T-helper 2 cell treated with Interferon-gamma antibody and Interleukin-4, amounts not matched to agents 100 ng/mL and 5 ng/mL, for 36 hours (primary cell): ENCODE measurements around the gene MAEA. TPM values are rescaled to one million over a fixed set of nuclear protein-coding genes. Genes with fewer than 3 reads are reported as not detected.

Experiments
- intact Hi-C: fragments of 100-400 bp; cut with micrococcal nuclease; formaldehyde crosslinking; loops from one replicate; pipeline ENCODE4 v1.15.1; 2023
- total RNA-seq: library from RNA; stranded (reverse); gene quantifications from 2 replicates; pipeline ENCODE4 v1.2.3, GENCODE V29; 2022

The MAEA gene
- 62.1 and 62.9 TPM in 2 replicates for total RNA-seq

- intact Hi-C loops = loop anchor here (1.0 to 5.0 kb wide), 7 partner anchors 22 to 507 kb away; partner anchors contain the start of genes GAK and TMEM175
These were observed at the start of gene MAEA for GRCh38 chr4:1289207-1290164. MAEA (plus strand) TSS chr4:1289891; CDS start chr4:1289914, 23 bp downstream.

DNA sequence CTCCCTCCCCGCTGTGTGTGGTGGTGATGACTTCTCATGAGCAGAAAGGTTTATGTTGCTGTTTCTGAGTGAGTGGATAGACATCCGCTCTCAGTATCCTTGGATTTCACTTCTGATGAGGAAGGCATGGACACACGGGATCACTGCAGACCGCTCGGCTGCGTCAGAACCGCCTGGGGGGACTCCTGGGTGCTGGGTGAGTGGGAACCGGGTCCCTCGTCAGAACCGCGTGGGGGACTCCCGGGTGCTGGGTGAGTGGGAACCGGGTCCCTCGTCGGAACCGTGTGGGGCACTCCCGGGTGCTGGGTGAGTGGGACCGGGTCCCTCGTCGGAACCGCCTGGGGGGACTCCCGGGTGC lies 49.8 kb upstream of the MAEA start:
- intact Hi-C loops = no loop called here

GRCh38 chr4:1240721-1241465 lies 48.8 kb upstream of the MAEA start:
- intact Hi-C loops = no loop called here

DNA sequence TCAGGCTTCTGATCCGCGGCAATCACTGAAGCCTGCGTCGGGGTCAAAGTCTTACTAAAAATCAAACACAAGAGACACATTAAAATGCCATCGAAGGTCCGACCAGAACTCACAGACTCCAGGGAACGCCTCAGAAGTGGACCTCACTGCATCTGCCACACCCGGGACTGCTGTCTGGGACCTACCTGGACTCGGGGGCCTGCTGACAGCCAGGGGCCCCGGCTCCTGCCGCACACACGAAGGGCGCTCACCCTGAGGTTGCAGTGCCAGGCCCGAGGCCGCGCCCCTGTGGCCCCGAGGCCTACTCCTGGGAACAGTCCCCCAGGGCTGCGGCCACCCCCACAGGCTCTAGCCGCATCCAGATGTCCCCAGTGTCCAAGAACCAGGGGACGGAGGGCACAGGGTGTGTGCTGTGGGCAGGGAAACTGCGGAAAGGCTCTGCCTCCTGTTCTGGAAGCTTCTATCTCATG lies 48.2 kb upstream of the MAEA start:
- intact Hi-C loops = no loop called here

DNA sequence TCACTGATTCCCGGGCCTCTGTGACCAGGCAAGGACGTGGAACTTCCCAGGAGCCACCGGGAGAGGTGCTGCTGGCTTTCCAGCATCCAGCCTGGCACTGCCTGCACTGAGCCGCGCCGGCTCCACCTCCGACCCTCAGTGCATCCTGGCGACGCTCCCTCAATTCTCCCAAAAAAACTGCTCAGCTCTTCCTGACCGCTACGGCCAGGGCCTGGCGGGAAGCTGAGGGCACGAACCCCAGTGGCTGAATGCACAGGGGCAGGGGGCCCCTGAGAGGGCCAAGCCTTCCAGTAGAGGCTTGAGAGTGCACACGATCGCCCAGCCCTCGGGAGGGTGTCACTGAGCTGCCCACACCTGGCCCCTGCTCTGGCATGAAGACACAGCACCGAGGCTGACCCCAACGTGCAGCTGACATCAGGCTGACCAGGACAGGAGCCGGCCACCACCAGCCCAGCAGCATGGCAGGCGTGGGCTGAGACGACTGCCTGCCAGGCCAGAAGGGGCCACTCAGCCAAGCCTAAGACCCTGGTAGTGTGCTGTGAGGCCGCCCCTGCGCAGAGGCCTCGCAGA lies 47.7 kb upstream of the MAEA start:
- intact Hi-C loops = no loop called here

GRCh38 chr4:1242506-1243450 lies 46.9 kb upstream of the MAEA start:
- intact Hi-C loops = no loop called here

DNA sequence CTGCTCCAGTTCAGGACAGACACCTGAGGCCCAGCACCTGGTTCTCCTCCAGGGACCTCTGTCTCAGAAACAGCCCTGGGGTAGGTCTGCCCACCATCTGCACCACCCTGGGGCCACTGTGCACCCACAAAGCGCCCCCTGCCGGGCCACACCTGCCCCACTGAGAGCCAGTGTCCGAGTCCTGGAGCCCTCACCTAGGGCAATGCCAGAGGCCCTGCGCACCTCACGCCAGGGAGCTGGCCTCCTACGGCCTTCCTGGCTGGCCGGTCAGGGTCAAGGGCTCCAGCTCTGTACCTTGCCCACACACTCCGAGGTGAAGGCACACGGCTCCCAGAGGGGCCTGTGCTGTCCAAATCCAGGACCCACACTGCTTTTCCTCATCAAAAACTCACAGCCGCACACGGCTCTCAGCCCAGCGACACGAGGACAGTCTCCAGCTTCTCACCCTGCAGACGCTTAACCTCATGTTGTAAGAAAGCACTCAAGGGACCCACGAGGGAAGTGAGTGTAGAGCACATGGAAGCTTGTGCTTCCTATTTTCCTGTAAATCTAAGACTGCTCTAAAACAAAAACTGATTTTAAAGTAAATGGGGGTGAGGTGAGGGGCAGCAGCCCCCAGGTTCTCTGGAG lies 46.1 kb upstream of the MAEA start:
- intact Hi-C loops = no loop called here

GRCh38 chr4:1244081-1244977 lies 45.4 kb upstream of the MAEA start:
- intact Hi-C loops = no loop called here

GRCh38 chr4:1244978-1245471 lies 44.7 kb upstream of the MAEA start:
- intact Hi-C loops = loop anchor here (5.0 kb wide), 2 partner anchors 87 to 113 kb away; no protein-coding TSS in a partner anchor

DNA sequence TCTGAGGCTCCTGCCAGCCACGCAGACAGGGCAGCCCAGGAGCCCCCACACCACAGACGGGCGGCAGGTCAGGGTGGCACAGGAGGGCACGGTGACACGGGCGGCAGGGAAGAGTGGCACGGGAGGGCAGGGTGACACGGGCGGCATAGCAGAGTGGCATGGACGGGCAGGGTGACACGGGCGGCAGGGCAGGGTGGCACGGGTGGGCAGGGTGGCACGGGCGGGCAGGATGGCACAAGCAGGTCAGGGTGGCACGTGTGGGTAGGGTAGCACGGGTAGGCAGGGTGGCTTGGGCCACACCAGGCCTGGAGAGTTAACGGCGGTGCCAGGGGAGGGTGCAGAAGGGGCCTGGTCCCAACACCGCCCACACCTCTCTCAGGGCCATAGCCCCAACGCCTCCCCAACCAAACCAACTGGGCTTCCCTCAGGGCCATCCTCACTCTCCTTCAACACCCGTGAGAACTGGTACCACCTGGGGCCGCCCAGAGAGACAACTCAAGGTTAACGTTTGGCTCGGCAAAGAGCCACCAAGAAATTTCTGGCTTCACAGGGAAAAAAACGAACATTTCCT lies 44.1 kb upstream of the MAEA start:
- intact Hi-C loops = loop anchor here (5.0 kb wide), 2 partner anchors 87 to 113 kb away; no protein-coding TSS in a partner anchor

- intact Hi-C loops = loop anchor here (5.0 kb wide), 2 partner anchors 86 to 114 kb away; no protein-coding TSS in a partner anchor
These were observed 43.4 kb upstream of the MAEA start for GRCh38 chr4:1246111-1246881.

DNA sequence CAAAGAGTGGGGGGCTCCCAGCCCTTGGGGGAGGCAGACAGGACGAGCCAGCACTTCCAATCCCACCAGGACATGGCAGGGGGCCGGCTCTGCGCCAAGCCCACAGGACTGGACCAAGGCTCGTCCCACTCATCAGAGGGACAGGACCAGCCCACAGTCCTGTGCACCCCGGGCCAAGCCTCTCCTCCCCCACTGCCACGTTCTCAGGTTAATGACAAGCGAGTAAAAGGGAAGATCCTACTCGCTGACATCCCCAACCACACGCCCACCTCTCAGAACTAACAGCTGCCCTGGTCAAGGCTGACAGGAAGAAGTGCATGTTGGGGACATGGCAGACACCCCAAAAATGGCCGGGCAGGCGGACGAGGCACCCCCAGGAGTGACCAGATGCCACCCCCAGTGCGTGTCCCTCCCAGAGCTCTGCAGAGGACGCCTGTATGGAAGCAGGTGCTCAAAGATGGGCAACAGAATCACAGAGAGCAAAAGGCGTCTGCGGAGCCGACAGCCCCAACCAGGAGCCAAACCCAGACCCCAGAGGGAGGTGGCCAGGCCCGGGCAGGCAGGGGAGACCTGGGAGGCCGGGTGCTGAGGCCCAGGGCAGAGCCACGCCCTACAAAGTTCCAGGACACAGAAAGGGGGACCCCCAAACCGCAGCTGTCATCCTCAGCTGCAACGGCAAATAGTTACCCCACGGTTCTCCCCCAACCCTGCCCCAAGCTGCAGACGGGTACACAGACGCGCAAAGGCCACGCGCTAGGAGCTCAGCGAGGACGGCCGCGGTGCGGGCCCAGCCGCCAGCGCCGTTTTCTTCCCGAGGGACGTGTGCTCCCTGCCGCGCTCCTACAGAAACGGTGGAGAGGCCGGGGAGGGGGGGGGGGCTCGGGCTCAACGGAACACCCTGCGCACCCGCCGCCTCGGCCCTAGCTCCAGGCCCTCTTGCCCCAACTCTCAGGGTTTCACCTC lies 42.5 kb upstream of the MAEA start:
- intact Hi-C loops = loop anchor here (5.0 kb wide), 2 partner anchors 85 to 115 kb away; no protein-coding TSS in a partner anchor

- intact Hi-C loops = loop anchor here (1.0 to 5.0 kb wide), 5 partner anchors 41 to 623 kb away; partner anchors contain the start of genes MAEA and NSD2
These were observed 41.8 kb upstream of the MAEA start for GRCh38 chr4:1247864-1248244.

- intact Hi-C loops = loop anchor here (1.0 to 5.0 kb wide), 8 partner anchors 19 to 622 kb away; partner anchors contain the start of genes MAEA and NSD2
These were observed 41.2 kb upstream of the MAEA start, which contains the start of gene CTBP1 for GRCh38 chr4:1248245-1249147. CTBP1 (minus strand) TSS chr4:1249130; CDS start chr4:1241331, 7,799 bp downstream.
